GM18519 (cell line): Measurements from ENCODE around the gene TNIP2.
"Not testable (repeated sequence)": the region's sequence is repeated elsewhere in the genome, so short reads cannot be mapped to it uniquely, and the experiment has no call there.

Experiments used
- ATAC-seq: cut with Tn5 transposase; IDR thresholded peaks from one replicate; pipeline ENCODE4 v1.9.1; 2021; ENCODE audit warnings: mild to moderate bottlenecking, moderate library complexity; ENCODE audit not compliant: unreplicated experiment, low FRiP score

The TNIP2 gene

DNA sequence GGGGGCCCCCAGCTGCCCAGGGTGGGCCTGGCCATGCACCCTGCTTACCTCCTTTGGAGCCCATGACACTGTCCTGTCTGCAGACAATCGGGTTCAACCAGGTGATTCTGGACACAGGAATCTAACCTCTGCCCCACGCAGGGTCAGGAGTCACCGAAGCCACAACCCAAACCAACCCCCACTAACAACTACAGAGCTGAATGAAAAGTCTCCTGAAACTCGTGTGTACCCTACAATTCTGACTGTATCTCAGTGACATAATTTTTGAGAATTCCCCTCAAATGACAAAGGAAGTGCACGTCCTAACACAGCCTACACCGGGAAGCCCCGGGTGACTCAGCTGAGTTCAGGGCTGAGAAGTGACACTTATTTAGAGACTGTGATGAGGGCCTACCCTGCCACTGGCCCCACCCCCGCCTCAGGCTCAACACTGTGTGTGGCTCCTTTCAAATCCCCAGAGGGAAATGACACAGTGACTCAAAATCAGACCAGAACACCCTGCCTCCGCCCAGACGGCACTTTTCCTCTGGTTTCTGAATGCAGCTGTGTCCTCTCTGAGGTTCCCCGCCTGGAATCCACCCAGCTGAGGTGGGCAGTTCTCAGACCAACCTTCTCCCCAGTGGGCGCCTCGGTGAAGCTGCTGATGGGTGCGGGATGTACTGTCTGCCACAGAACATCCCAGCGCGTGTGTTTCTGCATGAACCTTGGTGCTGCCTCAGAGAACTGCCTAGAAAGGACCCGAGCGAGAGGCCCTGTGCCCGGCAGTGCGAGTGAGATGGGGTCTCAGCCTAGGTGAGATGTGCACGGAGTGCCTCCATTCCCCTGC, 9.9 kb downstream of the TNIP2 start:
- peak; percentile 62 for ATAC-seq

DNA sequence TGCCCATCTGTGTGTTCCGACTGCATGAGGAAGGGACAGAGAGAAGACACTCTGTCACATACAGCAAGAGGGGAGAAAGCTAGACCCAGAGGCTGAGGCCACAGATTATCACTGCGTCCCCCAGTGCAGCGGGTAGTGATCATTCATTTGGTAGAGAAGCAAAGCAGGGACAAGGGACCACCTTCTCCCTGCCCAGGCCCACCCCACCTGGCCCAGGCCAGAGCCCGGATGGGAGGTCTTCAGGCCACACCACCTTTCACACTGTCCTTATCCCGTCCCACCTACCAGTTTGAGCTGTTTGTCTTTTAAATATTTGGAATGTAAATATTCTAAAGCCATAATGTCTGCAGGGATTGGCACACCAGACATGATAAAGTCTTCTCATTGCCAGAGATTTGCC, 10.6 kb downstream of the TNIP2 start:
- no peak for ATAC-seq

DNA sequence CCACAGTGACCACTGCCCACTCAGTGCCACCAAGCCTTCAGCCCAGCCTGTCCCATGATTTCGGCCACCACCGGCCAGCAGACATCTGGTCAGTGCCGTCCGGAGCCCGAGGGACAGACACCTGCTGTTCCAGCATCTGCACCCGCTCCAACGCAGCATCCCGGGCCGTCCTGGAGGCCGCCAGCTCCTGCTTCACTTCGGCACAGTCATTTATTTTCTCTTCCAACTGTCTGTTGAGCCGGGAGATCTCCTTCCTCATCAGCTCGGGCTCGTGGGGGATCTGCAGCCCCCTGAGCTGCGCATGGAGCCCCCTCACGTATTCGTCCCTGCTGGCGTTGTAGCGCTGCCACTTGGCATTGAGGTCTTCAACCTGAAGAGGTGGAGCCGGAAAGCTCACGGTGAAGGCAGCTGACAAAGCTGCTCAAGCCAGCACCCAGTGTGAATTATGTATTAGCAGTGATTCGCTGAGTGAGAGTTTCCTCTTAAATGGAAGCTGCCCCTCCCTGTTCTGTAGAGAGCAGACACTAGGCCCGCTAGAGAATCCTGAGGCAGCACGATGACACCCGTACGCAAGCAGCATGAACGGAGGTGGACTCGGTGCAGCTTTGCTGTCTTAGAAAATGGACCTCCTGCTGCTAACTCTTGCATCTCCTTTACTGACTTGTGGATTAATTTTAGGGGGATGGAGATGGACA, 11.4 kb downstream of the TNIP2 start:
- no peak for ATAC-seq

DNA sequence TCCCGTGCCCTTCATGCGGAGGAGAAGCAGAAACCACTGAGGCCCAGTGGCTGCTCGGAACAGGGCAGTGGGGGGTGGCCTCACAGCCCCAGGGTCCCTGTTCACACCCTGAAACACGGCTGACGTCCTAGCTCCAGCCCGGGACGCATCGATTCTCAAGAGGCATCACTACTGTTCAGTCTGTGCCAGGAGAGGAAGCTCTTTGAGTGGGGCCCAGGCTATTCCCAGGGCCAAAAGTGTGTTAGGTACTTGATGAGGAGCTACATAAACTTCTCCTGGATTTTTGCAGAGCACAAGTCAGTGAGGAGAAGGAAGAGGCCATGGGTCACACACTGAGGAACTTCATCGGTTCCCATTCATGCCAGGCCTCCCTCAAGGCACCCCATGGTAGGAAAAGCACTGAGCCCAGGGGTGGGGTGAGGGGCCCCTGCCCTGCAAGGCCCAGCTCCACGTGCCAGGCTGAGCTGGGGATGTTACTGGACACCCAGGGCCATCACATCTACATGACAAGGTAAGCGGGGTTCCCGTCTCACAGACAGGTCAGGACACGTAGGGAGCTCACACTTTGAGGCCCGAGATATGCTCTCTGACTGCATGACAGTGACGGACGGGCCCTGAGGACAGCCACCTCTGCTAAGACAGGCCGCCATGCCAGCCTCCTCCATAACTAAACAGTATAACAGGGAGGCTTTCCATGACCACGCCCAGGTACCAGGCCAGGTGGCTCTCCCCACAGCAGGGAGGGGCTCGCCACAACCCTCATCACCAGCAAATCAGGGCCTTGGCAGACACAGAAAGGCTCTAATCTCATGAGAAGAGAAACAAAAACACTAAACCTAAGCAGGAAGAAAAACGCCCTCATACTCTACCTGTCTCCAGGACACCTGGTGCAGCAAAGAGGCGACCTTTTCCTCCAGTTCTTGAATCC, 12.4 kb downstream of the TNIP2 start:
- no peak for ATAC-seq

DNA sequence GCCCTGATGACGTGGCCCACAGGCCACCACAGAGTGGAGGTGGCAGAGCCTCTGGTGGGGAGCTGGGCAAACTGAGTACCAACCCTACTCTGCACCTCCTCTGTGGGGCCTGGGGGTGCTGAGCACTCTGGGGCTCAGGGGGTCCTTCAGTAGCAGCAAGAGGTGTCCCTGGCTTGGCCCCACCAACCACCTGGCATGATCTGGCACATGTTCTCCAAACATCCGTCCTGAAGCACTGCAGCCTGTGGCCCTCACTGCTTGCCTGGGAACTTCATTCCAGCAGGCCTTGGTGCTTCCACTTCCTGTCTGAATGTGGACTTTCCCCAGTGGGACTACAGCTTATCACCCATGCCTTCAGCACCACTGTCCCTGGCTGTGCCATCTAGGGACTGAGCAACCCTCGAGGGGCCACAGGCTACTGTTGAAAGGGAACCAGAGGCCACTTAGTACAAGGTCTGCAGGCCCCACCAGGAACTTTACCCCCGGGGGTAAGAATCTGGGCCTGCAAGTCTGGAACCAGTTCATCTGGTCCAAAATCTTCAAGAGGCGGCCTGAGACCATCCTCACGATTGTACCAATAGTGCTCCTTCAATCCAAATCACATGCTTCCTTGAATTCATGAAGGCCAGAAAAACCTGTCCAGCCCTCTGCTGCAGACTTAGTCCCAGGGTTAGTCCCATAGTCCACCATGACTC, 13.2 kb downstream of the TNIP2 start:
- no peak for ATAC-seq

DNA sequence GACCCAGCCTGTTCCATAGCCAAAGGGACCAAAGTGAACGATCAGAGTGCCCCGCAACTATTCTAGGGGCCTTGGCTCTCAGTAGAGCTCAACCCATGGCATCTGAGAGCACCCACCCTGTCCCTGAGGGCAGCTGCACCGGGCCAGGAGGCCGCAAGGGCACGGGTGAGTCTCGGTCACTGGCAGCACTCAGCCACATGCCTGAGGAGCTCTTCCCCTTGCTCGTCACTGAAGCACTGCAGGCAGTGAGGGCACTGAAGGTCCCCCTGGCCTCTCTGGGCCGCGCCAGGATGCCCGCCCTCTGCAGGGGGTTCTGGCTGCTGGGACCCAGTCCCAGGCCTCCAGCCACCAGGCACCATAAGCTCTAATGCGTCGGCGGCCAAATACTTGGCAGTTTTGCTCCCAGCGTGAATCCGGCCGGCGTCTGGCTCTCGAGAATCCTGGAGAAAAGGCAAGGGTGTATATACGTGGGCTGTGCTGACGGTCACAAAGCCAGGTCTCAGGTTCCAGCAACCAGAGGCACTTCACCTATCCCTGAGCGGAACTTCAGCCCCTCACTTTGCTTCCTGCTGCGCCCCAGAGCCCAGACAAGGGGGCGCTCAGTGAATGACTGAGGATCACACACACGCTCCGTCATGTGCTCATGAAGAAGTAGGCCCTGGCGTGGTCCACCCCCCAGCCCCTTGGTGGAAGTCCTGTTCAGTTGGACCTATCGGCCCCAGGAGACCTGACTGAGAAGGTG, 13.9 kb downstream of the TNIP2 start:
- ATAC-seq = no peak

DNA sequence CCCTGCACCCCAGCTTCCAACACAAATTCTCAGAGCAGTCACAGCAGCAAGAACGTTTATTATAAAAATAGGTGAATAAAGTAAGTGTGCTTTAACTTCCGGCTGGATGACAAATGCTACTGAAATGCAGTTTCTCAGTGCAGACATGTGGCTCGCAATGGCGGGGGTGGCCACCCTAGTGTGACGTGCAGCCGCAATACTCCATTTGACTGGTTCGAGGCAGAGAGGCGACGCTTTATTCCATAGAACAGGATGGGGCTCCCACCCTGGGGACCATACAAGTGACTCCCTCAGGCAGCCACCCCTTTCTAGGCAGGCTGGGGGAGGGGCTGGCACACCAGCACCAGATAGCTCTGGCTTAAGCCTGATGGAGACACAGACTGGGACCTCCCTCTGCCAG, 14.5 kb downstream of the TNIP2 start:
- no peak for ATAC-seq

DNA sequence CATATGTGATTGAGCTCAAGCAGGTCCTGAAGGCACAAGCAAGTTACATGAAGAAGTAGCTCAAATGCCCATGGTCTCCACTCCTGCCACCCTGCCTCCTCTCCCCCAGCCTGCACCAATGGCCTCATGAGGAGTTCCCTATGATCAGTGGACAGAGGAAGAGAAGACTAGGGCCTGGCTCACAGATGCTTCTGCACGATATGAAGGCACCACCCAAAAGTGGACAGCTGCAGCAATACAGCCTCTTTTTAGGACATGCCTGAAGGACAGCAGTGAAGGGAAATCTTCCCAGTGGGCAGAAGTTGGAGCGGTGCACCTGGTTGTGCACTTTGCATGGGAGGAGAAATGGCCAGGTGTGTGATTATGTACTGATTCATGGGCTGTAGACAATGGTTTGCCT, 17.8 kb downstream of the TNIP2 start:
- ATAC-seq = not testable (repeated sequence)

DNA sequence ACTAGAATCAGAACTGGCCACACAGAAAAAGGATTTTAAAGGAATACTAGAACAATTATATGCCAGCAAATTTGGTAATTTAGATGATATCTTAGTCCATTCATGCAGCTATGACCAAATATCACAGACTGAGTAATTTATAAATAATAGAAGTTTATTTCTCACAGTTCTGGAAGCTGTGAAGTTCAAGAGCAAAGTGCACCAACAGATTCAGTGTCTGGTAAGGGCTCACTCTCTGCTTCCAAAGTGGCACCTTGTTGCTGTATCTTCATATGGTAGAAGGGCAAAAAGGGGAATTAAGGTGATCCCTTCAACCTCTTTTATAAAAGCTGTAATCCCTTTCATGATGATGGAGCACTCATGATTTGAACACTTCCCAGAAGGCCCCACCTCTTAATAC, 20.3 kb downstream of the TNIP2 start:
- no peak for ATAC-seq

DNA sequence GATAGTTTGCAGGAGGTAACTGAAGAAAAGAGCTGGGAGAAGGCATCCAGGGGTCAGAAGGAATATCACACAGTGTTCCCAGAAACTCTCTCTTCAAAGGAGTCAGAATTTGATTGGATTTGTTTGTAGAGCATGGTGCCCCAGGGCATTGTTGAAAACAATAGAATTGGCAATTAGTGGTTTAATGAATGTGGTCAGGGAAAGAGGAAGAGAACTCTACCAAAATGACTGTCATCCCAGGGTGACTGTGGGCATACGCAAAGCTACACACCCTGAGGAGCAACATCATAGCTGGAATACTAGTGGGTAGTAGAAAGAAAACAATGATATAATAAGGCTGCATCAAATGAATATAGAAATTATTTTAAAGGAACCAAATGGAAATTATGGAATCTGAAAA, 21.5 kb downstream of the TNIP2 start:
- ATAC-seq = no peak

DNA sequence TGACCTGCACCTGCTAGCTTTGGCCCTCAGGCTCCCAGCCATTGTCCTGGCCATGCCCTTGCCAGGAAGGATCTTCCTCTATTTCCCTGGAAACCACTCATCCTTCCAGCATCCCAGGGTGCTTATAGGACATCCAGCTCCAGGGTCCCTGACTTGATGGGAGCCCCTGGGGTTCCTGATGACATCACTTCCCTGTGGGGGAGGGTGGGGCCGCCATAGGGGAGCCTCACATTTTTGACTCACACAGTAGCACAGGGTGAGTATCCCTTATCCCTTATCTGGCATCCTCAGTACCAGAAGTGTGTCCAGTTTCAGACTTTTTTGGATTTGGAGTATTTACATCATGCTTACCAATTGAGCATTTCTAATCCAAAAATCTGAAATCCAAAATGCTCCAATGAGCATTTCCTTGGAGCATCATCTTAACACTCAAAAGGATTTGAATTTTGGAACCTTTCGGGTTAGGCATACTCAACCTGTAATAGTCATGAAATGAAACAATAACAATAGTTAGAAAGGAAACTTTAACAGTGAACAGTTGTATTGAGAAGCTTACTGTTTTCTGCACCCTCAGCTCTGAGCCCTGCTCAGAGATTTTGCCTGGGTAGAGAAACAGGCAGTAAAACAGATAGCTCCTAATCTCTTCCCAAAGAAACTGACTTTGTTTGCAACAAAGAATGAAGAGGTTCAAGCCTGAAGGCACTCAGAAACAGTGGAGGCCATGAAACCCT, 22.1 kb downstream of the TNIP2 start:
- ATAC-seq = no peak

DNA sequence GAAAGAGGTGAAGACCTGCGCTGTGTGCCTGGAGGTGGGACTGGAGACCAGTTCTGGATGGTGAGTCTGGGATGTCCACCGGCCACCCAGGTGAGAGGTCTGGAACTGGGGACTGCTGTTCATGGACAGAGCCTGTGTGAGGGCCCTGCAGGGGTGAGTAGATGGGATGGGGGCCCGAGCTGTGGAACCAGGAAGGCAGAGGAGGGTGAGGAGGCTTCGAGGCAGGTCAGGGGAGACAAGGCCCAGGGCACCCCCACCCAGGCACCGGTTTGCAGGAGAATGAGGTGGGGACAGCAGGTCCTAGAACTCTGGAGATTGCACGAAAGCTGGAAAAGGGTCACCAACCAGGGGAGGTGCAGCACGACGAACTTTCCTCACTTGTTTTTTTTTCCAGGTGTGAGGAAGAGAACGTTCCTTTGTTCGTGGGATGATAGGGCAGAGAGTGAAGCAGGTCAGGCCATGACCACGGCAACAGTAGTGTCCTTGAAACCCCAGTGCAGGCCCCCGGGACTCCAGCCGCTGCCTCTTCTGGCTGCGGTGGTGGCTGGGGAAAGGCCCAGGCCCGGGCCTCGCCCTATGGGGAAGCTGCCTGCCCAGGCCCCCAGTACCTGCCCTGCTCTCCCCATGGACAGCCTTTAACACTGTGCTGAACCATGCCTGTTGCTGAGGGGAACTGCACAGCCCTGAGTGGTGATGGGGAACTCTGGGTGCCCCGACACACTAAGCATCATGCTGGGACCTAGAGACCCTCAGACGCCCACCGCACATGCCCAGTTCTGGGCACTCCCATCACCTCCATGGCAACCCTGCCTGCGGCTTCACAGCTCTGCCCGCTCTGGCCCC, 22.9 kb downstream of the TNIP2 start:
- ATAC-seq = no peak

DNA sequence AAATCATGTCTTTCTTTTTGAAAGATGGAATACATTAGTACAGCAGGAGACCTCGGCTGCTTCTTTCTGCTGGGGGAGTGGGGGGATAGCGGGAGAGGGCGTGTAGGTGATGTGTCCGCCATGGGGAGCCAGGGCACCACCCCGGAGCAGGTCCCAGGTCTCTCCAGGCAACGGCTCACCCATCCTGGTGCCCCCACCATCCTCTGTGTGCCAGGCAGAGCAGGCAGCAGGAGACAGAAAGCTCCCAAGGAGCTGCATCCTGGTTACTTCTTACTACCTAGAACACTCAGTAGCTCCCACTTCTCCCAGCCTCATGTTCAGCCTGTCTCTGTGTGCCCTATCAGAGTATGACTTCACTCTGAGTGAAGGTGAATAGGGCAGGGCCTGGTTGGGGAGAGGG, 23.6 kb downstream of the TNIP2 start:
- ATAC-seq = no peak

DNA sequence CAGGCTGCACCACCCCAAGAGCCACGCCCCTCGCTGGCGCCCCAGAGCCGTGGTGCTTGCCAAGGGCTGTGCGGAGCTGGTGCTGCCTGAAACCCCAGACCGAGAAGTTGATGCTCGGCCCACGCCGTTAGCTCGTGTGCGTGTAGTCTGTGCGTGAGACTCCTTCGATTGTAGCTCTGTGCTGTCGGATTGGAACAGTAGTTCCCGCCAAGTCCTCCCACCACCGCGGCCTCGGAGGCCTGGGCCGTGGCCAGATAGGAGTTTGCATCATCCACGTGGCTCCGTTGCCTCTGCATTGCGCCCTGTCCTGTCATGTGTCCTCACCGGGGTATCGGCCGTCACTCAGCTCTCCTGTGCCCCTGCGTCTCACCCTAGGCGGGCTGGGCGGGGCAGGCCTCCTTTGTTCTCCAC, 24.2 kb downstream of the TNIP2 start:
- no peak for ATAC-seq

DNA sequence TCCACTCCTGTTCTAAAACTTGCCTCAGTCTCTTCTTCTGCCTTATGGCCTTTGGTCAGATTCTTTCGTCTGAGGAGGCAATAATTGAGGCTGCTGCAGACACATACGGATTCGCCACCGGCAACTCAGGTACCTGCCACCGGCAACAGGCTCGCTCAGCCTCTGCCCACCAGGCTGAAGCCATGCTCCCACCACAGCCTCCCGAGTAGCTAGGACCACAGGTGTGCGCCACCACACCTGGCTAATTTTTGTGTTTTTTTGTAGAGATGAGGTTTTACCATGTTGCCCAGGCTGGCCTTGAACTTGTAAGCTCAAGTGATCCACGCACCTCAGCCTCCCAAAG, 26.6 kb downstream of the TNIP2 start:
- ATAC-seq = no peak

DNA sequence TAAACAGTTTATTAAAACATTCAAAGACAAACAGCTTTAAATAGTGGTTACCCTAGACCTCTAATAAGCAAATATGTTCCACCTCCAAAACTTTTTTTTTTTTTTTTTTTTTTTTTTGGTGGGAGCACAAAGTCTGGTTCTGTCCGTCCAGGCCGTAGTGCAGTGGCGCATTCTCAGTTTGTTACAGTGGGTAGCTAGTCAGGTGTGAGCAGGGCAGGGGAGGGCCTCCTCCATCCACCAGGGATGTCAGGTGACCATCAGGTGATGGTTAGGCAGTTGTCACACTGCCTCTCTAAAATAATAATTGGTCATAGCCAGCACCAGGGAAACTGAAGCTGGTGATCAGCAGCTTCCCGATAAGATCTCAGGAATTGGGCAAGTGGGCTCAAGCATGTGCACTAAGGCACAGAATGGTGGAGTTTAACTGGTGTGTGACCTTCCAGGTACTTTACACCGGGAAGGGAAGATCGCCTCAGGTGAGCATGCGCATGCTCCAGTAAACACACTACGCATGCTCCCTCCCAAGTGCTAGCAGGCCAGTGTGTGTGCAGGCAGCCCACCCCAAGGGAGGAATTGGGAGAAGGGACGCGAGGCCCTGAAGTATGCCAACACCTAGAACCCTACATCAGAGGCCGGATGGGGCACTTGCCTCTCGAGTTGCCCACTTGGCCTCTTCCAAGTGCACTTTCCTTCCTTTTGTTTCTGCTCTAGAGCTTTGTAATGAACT, 27.2 kb downstream of the TNIP2 start:
- no peak for ATAC-seq

DNA sequence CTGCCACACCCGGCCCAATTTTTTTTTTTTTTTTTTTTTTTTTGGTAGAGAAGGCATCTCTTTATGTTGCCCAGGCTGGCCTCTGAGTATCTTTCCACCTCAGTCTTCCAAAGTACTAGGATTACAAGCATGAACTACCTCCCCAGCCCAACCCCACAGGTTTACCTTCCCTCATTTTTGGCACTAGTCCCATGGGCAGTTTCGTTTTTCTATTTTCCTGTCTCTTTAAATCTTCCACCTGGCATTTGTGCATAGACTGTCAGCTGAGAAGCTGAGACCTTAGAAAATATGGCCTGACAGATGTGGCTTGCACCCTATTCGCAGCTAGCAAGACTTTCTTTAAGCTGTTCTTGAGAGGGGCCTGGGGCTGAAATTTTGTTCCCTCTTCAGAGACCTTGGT, 27.9 kb downstream of the TNIP2 start:
- no peak for ATAC-seq

DNA sequence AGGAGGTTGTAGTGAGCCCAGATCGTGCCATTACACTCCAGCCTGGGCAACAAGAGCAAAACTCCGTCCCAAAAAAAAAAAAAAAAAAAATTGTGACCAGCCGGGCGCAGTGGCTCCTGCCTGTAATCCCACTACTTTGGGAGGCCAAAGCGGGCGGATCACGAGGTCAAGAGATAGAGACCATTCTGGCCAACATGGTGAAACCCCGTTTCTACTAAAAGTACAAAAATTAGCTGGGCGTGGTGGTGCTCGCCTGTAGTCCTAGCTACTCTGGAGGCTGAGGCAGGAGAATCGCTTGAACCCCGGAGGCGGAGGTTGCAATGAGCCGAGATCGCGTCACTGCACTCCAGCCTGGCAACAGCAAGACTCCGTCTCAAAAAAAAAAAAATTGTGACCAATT, 29.3 kb downstream of the TNIP2 start:
- not testable (repeated sequence) for ATAC-seq
